Sigmoid colon (tissue), 3 donors: Measurements from ENCODE around the gene RAI2.

Experiments
- POLR2A ChIP-seq, 2 donors: fragments of 450-650 bp; IDR thresholded peaks; one replicate each; pipeline ENCODE4 v1.6.1; 2016; ENCODE audit warnings: antibody characterized with exemption in 2 of 2, mild to moderate bottlenecking in 2 of 2, moderate library complexity in 2 of 2
- TF ChIP-seq, protein P1 (sequence below), 4 experiments: fragments of 450-650 bp in 3 of 4; fragments of 200-600 bp in 1 of 4; IDR thresholded peaks; one replicate each; pipeline ENCODE4 v1.5.1; 2016 to 2019; ENCODE audit warnings: antibody characterized with exemption in 4 of 4, mild to moderate bottlenecking in 3 of 4, moderate library complexity in 2 of 4

DNA sequence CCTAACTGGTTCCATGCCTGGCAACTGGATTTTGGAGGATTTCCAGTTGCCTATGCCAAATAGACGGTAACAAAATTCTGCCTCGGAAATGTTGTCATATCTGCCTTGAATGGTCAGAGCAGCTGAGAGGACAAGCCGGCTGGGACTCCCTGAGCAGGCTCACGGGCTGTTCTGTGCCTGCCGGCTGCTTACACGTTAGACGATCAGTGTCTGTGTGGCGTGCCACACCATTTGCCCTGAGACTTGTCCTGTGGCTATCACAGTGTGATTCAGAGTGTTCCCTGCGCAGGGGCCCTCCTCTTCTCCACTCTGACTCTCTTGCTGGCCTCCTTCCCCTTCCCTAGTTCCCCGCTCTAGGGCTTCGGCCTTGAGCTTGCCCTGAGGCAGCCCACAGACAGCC is 42.4 kb downstream of the RAI2 start:
- TF ChIP-seq POLR2A (IDR thresholded peaks at IDR 0.05), result no peak
- TF ChIP-seq, protein P1, sequence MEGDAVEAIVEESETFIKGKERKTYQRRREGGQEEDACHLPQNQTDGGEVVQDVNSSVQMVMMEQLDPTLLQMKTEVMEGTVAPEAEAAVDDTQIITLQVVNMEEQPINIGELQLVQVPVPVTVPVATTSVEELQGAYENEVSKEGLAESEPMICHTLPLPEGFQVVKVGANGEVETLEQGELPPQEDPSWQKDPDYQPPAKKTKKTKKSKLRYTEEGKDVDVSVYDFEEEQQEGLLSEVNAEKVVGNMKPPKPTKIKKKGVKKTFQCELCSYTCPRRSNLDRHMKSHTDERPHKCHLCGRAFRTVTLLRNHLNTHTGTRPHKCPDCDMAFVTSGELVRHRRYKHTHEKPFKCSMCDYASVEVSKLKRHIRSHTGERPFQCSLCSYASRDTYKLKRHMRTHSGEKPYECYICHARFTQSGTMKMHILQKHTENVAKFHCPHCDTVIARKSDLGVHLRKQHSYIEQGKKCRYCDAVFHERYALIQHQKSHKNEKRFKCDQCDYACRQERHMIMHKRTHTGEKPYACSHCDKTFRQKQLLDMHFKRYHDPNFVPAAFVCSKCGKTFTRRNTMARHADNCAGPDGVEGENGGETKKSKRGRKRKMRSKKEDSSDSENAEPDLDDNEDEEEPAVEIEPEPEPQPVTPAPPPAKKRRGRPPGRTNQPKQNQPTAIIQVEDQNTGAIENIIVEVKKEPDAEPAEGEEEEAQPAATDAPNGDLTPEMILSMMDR (IDR thresholded peaks at IDR 0.05), result no peak
